A549 (cell line): Measurements from ENCODE around the gene ZFHX3. TPM values are rescaled to one million over a fixed set of nuclear protein-coding genes. Genes with fewer than 3 reads are reported as not detected.
A peak's percentile ranks its signal among the peaks of the same experiment; 100 is the strongest.

Experiments used
- ATAC-seq, 2 experiments: fragments of 200-7000 bp in 1 of 2; fragments of >200 bp in 1 of 2; cut with Nextera tagmentation in 1 of 2; cut with Tn5 transposase in 1 of 2; 3 replicates each; pipeline versions ENCODE4 v1.8.0 to v1.9.1; 2018 to 2020; ENCODE audit warnings: mild to moderate bottlenecking in 1 of 2, moderate library complexity in 1 of 2
- CTCF ChIA-PET: fragments of 300-600 bp; sonication (Branson Sonifier 250); formaldehyde crosslinking; extraction: SDS; loops from one replicate; lab custom pipeline; 2021; ENCODE audit warnings: antibody characterized with exemption, inconsistent platforms; lab: Yijun Ruan, JAX
- POLR2A ChIA-PET: fragments of 350-600 bp; formaldehyde crosslinking; extraction: SDS; loops from one replicate; lab custom pipeline; 2021; ENCODE audit warnings: antibody characterized with exemption, inconsistent platforms; lab: Yijun Ruan, JAX
- DNase-seq, 2 experiments: peaks; one replicate each; pipeline versions ENCODE4 v3.0.0 to v3.0.0-alpha.2; 2011 to 2016; ENCODE audit warnings: low read depth in 1 of 2, low spot score in 1 of 2
- FAIRE-seq: peaks from 2 replicates; lab custom pipeline; 2011; peaks lifted over from hg19 to GRCh38; lab: Jason Lieb, UNC
- H3K27ac ChIP-seq, 2 experiments: fragments of >200 bp; sonication (Bioruptor Twin); formaldehyde crosslinking; 3 replicates each; pipeline ENCODE4 v1.5.1; 2016 to 2017
- H3K4me1 ChIP-seq: fragments of >200 bp; sonication (Bioruptor Twin); formaldehyde crosslinking; 3 replicates; pipeline ENCODE4 v1.6.1; 2016
- H3K4me2 ChIP-seq: fragments of >200 bp; sonication (Bioruptor Twin); formaldehyde crosslinking; 3 replicates; pipeline ENCODE4 v1.6.1; 2016
- H3K4me3 ChIP-seq: fragments of >200 bp; sonication (Bioruptor Twin); formaldehyde crosslinking; 3 replicates; pipeline ENCODE4 v1.5.1; 2016
- H3K9me3 ChIP-seq: fragments of >200 bp; sonication (Bioruptor Twin); formaldehyde crosslinking; 3 replicates; pipeline ENCODE4 v1.6.1; 2016
- BCL3 ChIP-seq: fragments of >200 bp; sonication (Bioruptor Twin); formaldehyde crosslinking; IDR thresholded peaks from 3 replicates; pipeline ENCODE4 v1.6.1; 2016
- CBX2 ChIP-seq: fragments of 200-600 bp; sonication (generic); IDR thresholded peaks from 2 replicates; pipeline ENCODE4 v1.6.1; 2016; ENCODE audit warnings: low read depth, mild to moderate bottlenecking, borderline replicate concordance
- CEBPB ChIP-seq, 2 experiments: fragments of >200 bp in 1 of 2; sonication (Bioruptor Twin) in 1 of 2; formaldehyde crosslinking in 1 of 2; IDR thresholded peaks; 2 replicates each; pipeline ENCODE4 v1.6.1; 2012 to 2016
- EP300 ChIP-seq, 2 experiments: fragments of >200 bp; sonication (Bioruptor Twin); formaldehyde crosslinking; IDR thresholded peaks; 2 replicates in 1 of 2; 3 replicates in 1 of 2; pipeline ENCODE4 v1.6.1; 2016 to 2017
- HEYL ChIP-seq: fragments of 250-450 bp; sonication (Bioruptor Pico); IDR thresholded peaks from 2 replicates; pipeline ENCODE4 v1.8.0; 2021; ENCODE audit warnings: mild to moderate bottlenecking, moderate library complexity
- HOXB5 ChIP-seq: fragments of 250-450 bp; sonication (Bioruptor Pico); IDR thresholded peaks from 2 replicates; pipeline ENCODE4 v1.5.0; 2020; ENCODE audit warnings: mild to moderate bottlenecking, moderate library complexity
- MAFK ChIP-seq: fragments of 450-650 bp; IDR thresholded peaks from 2 replicates; pipeline ENCODE4 v1.6.1; 2014; ENCODE audit not compliant: partially characterized antibody
- MAZ ChIP-seq: fragments of 150-350 bp; IDR thresholded peaks from 2 replicates; pipeline ENCODE4 v1.6.1; 2014; ENCODE audit warnings: antibody characterized with exemption, low read depth, low read length, borderline replicate concordance
- NPAS2 ChIP-seq: fragments of 250-450 bp; sonication (Bioruptor Pico); IDR thresholded peaks from 2 replicates; pipeline ENCODE4 v1.8.0; 2022; ENCODE audit warnings: mild to moderate bottlenecking, moderate library complexity, borderline replicate concordance
- NR3C1 ChIP-seq: fragments of >200 bp; sonication (Bioruptor Twin); formaldehyde crosslinking; IDR thresholded peaks from 3 replicates; pipeline ENCODE4 v1.6.1; 2017
- PBX3 ChIP-seq: IDR thresholded peaks from 2 replicates; pipeline ENCODE4 v1.6.1; 2012
- POLR2AphosphoS2 ChIP-seq: conservative IDR thresholded peaks from 2 replicates; pipeline ENCODE4 v1.6.1; 2012; ENCODE audit warnings: low read length, improper control_type of control experiment, inconsistent platforms
- RARB ChIP-seq: fragments of 250-450 bp; sonication (Bioruptor Pico); IDR thresholded peaks from 2 replicates; pipeline ENCODE4 v1.8.0; 2021; ENCODE audit warnings: mild to moderate bottlenecking, moderate library complexity
- SMC3 ChIP-seq: fragments of >200 bp; sonication (Bioruptor Twin); formaldehyde crosslinking; IDR thresholded peaks from 3 replicates; pipeline ENCODE4 v1.6.1; 2018; ENCODE audit warnings: inconsistent platforms
- TFCP2L1 ChIP-seq: fragments of 250-450 bp; sonication (Bioruptor Pico); IDR thresholded peaks from 2 replicates; pipeline ENCODE4 v1.5.0; 2021; ENCODE audit warnings: mild to moderate bottlenecking
- TP53 ChIP-seq: fragments of 250-450 bp; sonication (Bioruptor Pico); IDR thresholded peaks from 2 replicates; pipeline ENCODE4 v1.5.0; 2021; ENCODE audit warnings: mild to moderate bottlenecking, moderate library complexity
- ZC3H11A ChIP-seq: fragments of 450-650 bp; IDR thresholded peaks from 2 replicates; pipeline ENCODE4 v1.6.1; 2014; ENCODE audit warnings: antibody characterized with exemption, mild to moderate bottlenecking
- WGBS: methylation state at CpG from one replicate; pipeline ENCODE4 v1.1.6; 2017; ENCODE audit errors: missing lambda C conversion rate; 5-methylcytosine and 5-hydroxymethylcytosine counted together
- polyA plus RNA-seq, 4 experiments: library from polyadenylated mRNA; depleted of rRNA in 3 of 4; stranded (reverse); fragments of >200 nt; fragmentation: RNase III in 1 of 4; extraction: RNeasy Plus Mini Kit Qiagen cat#74134 plus additional on column Dnase treatment in 1 of 4; gene quantifications; 2 replicates in 3 of 4; 3 replicates in 1 of 4; pipeline ENCODE4 v1.2.3, GENCODE V29; 2011 to 2017
- TF ChIP-seq, protein P1 (sequence below): fragments of >200 bp; sonication (Bioruptor Twin); formaldehyde crosslinking; IDR thresholded peaks from 2 replicates; pipeline ENCODE4 v1.6.1; 2016
- TF ChIP-seq, protein P2 (sequence below): fragments of 450-650 bp; IDR thresholded peaks from 2 replicates; pipeline ENCODE4 v1.6.1; 2014; ENCODE audit warnings: antibody characterized with exemption
- TF ChIP-seq, protein P3 (sequence below): fragments of 250-450 bp; sonication (Bioruptor Pico); IDR thresholded peaks from 2 replicates; pipeline ENCODE4 v1.5.0; 2021; ENCODE audit warnings: mild to moderate bottlenecking, moderate library complexity, borderline replicate concordance
- TF ChIP-seq, protein P4 (sequence below): fragments of >200 bp; sonication (Bioruptor Twin); formaldehyde crosslinking; IDR thresholded peaks from 3 replicates; pipeline ENCODE4 v1.5.1; 2016

Gene ZFHX3
- polyA plus RNA-seq, 2 of the 4 experiments (the other 2 are of a cell fraction), result 3.9 to 6.5 TPM

DNA sequence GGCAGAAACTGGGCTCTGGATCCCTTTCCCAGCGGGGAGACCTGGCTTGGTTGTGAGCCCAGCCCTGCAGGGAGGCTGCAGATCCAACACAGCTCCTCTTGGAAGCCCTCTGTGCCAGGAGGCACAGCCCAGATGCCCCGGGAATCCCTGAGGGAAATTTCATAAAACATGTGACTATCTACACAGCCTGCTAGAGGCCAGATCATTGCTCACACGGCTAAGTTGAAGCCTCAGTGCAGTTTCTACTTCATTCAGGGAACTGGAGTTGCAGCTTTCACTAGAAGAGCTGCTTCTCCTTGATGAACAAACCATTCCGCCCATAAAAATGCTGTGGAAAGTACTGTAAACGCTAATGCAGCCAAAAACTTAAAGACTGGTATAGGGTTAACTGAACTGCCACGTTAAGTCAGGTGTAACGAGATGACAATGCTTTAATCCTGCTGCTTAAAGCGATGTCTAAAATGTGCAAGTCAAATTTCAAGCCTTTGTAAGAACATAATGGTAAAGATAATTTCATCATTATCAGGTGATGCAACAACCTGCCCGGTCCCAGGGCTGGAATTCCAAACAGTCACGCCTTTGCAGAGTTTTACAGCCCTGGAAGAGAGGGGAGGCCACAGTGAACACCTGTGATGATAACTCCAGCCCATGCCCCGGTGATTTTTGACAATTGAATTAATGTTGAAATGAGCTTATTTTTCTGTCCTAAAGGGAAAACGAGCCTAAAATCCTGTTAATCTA, 172.5 kb downstream of the ZFHX3 start:
- peak; percentile 58 to 61; a peak in 2 of 4 replicates for TF ChIP-seq CEBPB (IDR thresholded peaks at IDR 0.05)
- TF ChIP-seq, protein P1, sequence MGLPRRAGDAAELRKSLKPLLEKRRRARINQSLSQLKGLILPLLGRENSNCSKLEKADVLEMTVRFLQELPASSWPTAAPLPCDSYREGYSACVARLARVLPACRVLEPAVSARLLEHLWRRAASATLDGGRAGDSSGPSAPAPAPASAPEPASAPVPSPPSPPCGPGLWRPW, result no peak
- TF ChIP-seq, all 56 proteins: peak for 1
- peak in 1 of 2 experiments; percentile 29; a peak in 3 of 6 replicates for ATAC-seq
- H3K4me3 ChIP-seq, result no peak overlapping the region
- DNase-seq, result peak in 1 of 2 experiments; percentile 18
- ChIA-PET CTCF (interaction anchor here (1.0 to 1.8 kb wide), 3 partner anchors 16 to 43 kb away, joined by 3 to 5 read pairs (median 4); no protein-coding TSS in a partner anchor), POLR2A (no interaction called here)
- peak overlapping the region; percentile 62 for H3K4me2 ChIP-seq
- H3K27ac ChIP-seq, result peak overlapping the region; percentile 74 to 84
- WGBS, result 73% methylated on average over 11 of the region's 12 CpGs
- no peak for FAIRE-seq
- H3K4me1 ChIP-seq, result peaks cover 43% of the 10 kb centered on the region
- H3K9me3 ChIP-seq, result no peaks in the 10 kb centered on the region

DNA sequence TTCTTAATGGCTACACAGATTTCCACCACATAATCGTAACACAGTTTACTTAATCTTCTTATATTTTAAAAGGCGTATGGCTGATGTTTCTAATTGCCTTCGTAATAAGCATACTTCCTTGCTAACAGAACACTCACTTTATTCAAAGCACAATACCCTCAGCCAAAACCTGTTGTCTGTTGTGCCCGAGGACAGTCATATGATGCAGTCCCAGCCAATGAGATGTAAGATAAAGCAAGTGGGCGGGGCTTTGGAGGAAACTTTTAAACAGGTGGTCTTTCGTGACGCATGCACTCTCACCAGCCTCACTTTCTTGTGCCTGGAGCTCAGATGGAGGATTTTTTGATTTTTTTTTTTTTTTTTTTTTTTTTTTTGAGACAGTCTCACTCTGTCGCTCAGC, 174.1 kb downstream of the ZFHX3 start:
- no peak for TF ChIP-seq POLR2AphosphoS2
- TF ChIP-seq, protein P2, sequence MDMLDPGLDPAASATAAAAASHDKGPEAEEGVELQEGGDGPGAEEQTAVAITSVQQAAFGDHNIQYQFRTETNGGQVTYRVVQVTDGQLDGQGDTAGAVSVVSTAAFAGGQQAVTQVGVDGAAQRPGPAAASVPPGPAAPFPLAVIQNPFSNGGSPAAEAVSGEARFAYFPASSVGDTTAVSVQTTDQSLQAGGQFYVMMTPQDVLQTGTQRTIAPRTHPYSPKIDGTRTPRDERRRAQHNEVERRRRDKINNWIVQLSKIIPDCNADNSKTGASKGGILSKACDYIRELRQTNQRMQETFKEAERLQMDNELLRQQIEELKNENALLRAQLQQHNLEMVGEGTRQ, result 0 out of 2 replicates have a peak, but pooled peaks have one; percentile 7
- POLR2A ChIA-PET, result no interaction called here
- H3K4me3 ChIP-seq, result no peak overlapping the region
- WGBS, result 92% methylated on average over 8 of the region's 8 CpGs
- CTCF ChIA-PET, result interaction anchor here (1.4 to 1.8 kb wide), 3 partner anchors 14 to 27 kb away, joined by 3 to 5 read pairs (median 4); no protein-coding TSS in a partner anchor
- no peak for DNase-seq
- FAIRE-seq, result no peak
- ATAC-seq, result no peak
- H3K9me3 ChIP-seq, result no peaks in the 10 kb centered on the region
- no peak overlapping the region for H3K4me2 ChIP-seq
- H3K27ac ChIP-seq, result no peak overlapping the region
- peaks cover 42% of the 10 kb centered on the region for H3K4me1 ChIP-seq

DNA sequence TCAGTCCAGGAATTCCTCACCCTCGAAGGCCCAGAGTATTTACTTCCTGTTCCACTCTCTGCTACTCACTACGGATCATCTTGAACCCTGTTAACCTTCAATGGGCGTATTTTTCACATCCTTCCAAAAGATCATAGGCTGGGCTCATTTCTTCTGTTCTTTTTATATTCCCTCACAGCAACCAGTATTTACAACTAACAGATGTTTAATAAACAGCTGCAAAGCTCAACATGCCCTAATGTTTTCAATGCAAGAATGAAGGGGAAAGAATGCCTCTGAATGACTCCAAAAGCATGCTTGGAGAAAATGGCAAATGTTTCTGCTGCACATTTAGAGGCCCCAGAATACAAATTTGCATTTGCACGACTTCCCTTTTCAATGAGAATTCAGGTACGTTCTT, 174.9 kb downstream of the ZFHX3 start:
- POLR2A ChIA-PET, result no interaction called here
- WGBS, result 90% methylated on average over 5 of the region's 5 CpGs
- ATAC-seq, result no peak

DNA sequence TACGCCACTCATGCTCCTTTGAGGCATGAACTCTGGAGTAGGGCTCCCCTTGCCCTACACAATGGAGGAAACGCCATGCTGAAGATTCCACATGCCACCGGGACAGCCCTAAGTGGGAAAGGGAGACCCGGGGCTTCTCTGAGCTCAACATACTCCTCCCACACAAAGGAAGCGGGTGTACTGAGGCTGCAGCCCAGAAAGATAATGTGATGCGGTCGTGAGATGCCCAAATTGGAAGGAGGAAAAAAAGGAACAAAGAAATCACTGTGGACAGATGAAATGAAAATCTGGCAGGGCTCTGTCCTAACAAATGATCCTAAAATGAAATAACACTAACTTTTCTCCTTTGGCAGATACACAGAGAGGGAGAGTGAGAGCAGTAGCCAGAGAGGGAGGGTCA, 182.1 kb downstream of the ZFHX3 start:
- ChIA-PET CTCF (interaction anchor here (0.8 kb wide), 1 partner anchor 33 kb away, joined by 3 read pairs; no protein-coding TSS in a partner anchor), POLR2A (no interaction called here)
- Histone ChIP-seq H3K4me1 (no peaks in the 10 kb centered on the region), H3K27ac (no peak overlapping the region), H3K4me2 (no peak overlapping the region), H3K9me3 (no peaks in the 10 kb centered on the region), H3K4me3 (no peak overlapping the region)
- ATAC-seq (no peak), DNase-seq (no peak), FAIRE-seq (no peak)
- 95% methylated on average over 6 of the region's 7 CpGs for WGBS
- no peak for TF ChIP-seq ZC3H11A
- no peak for TF ChIP-seq RARB (CRISPR knock-in tag)
- TF ChIP-seq NPAS2 (CRISPR knock-in tag), result no peak
- no peak for TF ChIP-seq SMC3
- TF ChIP-seq BCL3, result no peak
- TF ChIP-seq PBX3, result no peak
- no peak for TF ChIP-seq MAFK
- no peak for TF ChIP-seq HEYL (CRISPR knock-in tag)
- TF ChIP-seq, protein P3, sequence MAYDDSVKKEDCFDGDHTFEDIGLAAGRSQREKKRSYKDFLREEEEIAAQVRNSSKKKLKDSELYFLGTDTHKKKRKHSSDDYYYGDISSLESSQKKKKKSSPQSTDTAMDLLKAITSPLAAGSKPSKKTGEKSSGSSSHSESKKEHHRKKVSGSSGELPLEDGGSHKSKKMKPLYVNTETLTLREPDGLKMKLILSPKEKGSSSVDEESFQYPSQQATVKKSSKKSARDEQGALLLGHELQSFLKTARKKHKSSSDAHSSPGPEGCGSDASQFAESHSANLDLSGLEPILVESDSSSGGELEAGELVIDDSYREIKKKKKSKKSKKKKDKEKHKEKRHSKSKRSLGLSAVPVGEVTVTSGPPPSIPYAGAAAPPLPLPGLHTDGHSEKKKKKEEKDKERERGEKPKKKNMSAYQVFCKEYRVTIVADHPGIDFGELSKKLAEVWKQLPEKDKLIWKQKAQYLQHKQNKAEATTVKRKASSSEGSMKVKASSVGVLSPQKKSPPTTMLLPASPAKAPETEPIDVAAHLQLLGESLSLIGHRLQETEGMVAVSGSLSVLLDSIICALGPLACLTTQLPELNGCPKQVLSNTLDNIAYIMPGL (CRISPR knock-in tag), result no peak
- TF ChIP-seq NR3C1, result no peak
- TF ChIP-seq HOXB5, result no peak
- no peak for TF ChIP-seq CBX2
- TF ChIP-seq EP300 (IDR thresholded peaks at IDR 0.05), result no peak
- no peak for TF ChIP-seq MAZ
- TF ChIP-seq TP53 (CRISPR knock-in tag), result no peak

More for the DNA sequence above, 174.9 kb downstream of the ZFHX3 start:
- TF ChIP-seq, protein P4, sequence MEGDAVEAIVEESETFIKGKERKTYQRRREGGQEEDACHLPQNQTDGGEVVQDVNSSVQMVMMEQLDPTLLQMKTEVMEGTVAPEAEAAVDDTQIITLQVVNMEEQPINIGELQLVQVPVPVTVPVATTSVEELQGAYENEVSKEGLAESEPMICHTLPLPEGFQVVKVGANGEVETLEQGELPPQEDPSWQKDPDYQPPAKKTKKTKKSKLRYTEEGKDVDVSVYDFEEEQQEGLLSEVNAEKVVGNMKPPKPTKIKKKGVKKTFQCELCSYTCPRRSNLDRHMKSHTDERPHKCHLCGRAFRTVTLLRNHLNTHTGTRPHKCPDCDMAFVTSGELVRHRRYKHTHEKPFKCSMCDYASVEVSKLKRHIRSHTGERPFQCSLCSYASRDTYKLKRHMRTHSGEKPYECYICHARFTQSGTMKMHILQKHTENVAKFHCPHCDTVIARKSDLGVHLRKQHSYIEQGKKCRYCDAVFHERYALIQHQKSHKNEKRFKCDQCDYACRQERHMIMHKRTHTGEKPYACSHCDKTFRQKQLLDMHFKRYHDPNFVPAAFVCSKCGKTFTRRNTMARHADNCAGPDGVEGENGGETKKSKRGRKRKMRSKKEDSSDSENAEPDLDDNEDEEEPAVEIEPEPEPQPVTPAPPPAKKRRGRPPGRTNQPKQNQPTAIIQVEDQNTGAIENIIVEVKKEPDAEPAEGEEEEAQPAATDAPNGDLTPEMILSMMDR, result no peak
- no peak for TF ChIP-seq TFCP2L1
- H3K4me3 ChIP-seq, result no peak overlapping the region
- DNase-seq (no peak), FAIRE-seq (no peak)
- peak overlapping the region in 1 of 2 experiments; percentile 9; a peak in 1 of 6 replicates for H3K27ac ChIP-seq
- H3K4me2 ChIP-seq, result no peak overlapping the region
- peaks cover 33% of the 10 kb centered on the region for H3K4me1 ChIP-seq
- no peaks in the 10 kb centered on the region for H3K9me3 ChIP-seq
- CTCF ChIA-PET, result interaction anchor here (1.7 kb wide), 1 partner anchor 16 kb away, joined by 5 read pairs; no protein-coding TSS in a partner anchor
